Embryonic facial prominence (tissue), 1 donor: Measurements from ENCODE around the gene ARPP19.
"Not testable (repeated sequence)": the region's sequence is repeated elsewhere in the genome, so short reads cannot be mapped to it uniquely, and the experiment has no call there.

Experiments used
- DNase-seq: peaks from one replicate; pipeline ENCODE4 v3.0.0-alpha.2; 2016; ENCODE audit errors: extremely low spot score

ARPP19 gene, protein sequence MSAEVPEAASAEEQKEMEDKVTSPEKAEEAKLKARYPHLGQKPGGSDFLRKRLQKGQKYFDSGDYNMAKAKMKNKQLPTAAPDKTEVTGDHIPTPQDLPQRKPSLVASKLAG

DNA sequence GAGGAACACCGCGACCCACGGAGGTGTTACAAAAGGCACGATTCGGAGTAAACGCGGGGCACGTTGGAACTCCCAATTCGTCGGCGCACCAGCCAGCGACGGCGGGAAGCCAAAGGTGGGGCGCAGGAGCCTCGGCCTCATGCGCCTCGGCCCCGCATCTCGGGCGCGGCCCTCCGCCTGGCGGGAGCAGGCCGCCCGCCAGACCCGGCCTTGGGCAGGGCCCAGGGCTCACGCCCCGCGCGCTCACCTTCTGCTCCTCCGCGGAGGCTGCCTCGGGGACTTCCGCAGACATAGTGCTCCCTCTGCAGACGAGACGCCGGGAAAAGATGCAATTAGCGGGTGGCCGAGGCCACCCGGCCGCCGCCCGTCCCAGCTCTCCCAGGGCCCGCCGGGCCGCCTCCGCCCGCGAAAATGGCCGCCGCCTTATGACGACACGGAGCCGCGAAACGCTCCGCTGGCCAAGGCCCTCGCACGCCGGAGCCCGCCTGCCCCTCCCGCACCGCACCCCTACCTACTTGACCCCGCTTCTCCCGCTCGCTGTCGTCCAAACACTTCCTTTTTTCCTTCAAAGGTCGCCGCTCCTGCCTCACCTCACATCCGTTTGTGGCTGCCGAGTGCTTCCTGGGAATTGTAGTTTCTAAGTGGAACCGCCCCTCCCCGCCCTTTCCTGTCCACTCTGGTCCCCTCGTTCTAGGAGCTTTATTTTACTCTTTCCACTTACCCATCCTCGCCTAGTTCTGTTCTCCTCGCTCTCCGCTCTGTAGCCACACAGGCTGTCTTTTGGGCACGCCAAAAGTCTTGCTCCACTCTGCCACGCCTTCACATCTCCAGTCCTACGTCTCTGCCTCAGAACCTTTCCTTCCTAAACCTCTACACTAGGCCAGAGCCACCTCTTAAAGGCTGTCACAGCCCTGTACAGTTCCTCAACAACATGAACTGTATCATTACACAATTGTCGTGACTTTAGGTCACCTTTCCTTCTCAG is at the start of gene ARPP19:
TSS of gene ARPP19 (minus strand) at position 430 of the 985 bp plus-strand sequence. CDS start at position 292, 138 bp downstream.
- DNase-seq = peak; percentile 77

DNA sequence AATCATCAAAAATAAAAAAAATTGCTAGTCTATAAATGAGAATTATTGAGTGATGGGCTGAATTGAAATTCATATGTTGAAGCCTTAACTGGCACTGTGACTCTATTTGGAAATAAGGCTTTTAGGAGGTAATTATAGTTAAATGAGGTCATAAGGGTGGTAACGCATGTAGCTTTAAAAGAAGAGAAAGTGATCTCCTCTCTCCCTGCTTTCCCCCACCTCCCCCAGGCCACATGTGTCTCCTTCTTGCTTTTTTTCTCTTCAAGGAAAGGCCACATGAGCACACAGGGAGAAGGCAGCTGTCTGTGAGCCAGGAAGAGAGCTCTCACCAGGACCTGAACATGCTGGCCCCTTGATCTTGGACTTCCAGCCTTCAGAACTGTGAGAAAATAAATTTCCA is 48.2 kb upstream of the ARPP19 start:
- DNase-seq = no peak

DNA sequence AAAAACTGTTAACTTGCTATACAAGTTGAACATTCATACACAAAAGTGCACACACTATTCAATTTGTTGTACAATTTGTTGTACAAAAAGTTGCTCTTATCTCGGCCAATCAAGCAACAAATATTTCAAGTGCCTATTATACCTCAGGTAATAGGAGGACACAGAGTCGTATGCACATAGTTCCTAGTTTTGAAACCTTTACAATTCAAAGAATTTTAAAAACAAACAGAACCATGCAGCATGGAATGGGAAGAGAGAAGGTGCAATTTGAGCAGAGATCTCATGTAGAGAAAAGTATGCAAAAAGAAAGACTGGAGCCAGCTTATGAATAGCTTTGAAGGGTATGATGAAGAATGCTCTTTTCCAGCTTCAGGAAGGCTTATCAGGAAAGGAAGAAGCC is 46.5 kb upstream of the ARPP19 start:
- no peak for DNase-seq

DNA sequence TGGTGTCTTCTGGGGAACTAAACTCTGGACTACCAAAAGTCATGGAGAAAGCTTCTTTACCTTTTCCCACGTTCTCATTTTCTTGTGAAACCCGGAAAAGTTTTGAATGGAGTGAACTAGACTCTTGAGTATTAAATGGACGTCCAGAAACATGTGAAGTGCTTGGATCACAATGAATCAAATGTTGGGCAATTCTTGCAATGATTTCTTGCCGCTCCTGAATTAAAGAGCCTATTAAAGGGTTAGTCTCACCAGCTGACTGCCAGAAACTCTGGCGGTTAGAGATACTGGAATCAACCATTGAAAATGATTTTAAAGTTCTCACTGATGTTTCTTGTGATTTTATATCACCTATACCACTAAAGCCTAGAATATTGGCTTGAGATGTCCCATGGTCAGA is 40.8 kb upstream of the ARPP19 start:
- DNase-seq = no peak

DNA sequence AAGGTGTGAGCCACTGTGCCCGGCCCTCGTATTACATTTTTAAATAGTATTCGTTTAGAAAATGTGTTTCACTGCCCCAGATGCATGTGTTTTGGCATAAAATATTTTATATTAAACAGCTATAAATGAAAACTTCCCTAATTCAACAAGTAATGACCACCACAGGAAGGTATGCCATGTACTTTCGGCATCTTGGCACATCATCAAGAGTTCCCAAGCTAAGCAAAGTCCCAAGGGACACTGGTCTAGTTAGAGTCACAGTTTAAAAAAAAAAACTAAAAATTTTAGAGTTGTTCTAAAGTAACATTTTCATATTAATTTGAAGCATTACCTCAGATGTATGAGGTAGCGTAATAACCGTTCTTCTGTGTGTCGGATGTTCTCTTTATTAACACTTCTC is 15.6 kb upstream of the ARPP19 start:
- DNase-seq = no peak

DNA sequence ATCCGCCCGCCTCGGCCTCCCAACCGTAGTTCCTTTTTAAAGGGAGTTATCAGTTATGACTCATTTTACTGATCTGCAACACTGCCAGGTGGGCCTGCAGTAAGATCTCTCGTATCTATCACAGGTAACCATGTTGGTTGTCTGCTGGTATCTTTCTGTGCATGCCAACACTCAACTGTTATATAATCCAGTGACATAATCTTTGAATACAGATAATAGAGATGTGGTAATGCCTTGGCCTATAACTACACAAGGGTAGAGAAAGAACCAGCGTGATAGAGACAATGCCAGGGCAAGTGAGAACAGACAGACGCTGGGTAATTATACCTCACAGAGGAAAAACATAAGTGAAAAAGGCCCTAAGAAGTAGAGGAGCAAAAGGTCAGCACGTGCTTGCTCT is 11.0 kb upstream of the ARPP19 start:
- no peak for DNase-seq

DNA sequence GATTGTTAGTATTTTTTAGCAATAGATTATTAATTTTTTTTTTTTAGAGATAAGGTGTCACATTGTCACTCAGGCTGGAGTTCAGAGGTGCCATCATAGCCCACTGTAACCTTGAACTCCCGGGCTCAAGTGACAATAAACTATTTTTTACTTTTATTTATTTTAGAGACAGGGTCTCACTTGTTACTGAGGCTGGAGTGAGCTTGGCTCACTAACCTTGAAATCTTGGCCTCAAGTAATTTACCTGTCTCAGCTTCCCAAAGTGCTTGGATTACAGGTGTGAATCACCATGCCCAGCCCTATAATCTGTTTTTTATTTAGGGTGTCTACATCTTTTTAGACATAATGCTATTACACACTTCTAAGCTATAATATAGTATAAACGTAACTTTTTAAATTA is 7.9 kb upstream of the ARPP19 start:
- DNase-seq = no peak

DNA sequence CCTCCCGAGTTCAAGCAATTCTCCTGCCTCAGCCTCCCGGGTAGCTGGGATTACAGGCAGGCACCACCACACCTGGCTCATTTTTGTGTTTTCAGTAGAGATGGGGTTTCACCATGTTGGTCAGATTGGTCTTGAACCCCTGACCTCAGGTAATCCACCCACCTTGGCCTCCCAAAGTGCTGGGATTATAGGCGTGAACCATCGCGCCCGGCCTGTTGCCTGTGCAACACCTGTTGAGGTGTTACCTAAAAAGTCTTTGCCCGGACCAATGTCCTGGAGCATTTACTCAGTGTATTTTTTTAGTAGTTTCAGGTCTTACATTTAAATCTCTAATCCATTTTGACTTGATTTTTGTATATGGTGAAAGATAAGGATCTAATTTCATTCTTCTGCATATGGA is 6.7 kb upstream of the ARPP19 start:
- not testable (repeated sequence) for DNase-seq

DNA sequence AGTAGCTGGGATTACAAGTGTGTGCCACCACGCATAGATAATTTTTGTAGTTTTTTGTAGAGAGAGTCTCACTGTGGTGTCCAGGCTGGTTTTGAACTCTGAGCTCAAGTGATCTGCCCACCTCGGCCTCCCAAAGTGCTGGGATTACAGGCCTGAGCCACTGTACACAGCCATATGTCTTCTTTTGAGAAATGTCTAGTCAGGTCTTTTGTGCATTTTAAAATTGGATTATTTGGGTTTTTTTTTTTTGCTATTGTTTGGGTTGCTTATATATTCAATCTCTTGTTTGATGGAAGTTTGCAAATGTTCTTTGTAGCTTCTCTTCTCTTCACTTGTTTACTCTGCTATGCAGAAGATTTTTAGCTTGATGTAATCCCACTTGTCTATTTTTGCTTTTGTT is 6.2 kb upstream of the ARPP19 start:
- no peak for DNase-seq

DNA sequence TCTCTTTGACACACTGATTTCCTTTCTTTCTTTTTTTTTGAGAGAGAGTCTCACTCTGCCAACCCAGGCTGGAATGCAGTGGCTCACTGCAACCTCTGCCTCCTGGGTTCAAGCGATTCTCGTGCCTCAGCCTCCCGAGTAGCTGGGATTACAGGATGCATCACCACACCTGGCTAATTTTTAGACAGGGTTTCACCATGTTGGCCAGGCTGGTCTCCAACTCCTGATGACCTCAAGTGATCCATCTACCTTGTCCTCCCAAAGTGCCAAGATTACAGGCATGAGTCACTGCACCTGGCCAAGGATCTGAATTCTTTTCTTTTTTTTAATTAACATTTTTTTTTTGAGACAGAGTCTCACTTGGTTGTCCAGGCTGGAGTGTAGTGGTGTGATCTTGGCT is 5.8 kb upstream of the ARPP19 start:
- not testable (repeated sequence) for DNase-seq

DNA sequence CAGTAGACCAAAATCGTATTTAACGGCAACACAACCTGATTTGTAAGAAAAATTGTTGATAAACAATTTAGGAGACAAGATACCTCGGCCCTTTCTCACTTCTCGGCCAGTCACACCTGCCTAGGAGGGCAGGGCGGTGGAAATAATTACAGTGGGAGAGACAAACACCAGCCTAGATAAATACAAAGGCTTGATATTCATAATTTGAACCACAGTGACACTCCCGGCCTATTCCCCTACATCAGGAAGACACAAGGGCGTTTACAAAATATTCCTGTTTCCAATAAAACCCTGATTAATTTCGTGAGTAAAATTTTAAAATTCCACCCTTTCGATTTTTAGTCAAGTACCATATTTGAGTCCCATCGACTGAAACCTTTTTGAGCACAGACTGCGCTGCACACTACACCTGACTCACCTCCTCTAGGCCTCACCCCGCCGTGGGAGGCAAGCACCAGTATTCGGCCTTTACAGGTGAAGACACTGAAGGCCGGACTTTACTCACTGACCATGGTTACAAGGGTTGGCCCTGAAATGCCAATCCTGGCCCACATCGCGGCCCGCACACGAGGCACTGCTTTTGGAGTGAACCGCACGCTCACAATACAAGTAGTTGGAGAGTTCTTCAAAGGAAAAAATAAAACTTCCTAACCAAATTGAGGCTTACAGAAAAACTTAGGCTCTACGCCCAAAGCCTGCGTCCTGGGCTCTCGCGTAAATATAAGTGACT is 794 bp downstream of the ARPP19 start:
- no peak for DNase-seq

DNA sequence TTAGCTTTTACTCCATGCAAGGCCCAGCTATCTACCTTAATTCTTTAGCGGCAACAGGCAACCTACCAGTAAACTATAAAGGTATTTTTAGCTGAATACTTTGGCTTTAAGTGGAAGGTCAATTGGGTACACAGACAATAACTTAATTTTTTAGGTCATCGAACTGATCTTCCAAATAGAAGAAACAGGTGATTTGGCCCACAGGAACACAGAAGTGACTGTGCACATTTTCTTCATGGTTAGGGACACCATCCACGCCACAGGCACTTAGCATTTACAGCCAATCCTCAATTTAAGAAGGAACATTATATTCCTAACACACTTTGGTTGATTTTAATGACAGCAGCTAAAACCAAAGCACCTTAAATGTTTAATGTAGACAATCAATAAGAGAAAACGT is 1.9 kb downstream of the ARPP19 start:
- no peak for DNase-seq

DNA sequence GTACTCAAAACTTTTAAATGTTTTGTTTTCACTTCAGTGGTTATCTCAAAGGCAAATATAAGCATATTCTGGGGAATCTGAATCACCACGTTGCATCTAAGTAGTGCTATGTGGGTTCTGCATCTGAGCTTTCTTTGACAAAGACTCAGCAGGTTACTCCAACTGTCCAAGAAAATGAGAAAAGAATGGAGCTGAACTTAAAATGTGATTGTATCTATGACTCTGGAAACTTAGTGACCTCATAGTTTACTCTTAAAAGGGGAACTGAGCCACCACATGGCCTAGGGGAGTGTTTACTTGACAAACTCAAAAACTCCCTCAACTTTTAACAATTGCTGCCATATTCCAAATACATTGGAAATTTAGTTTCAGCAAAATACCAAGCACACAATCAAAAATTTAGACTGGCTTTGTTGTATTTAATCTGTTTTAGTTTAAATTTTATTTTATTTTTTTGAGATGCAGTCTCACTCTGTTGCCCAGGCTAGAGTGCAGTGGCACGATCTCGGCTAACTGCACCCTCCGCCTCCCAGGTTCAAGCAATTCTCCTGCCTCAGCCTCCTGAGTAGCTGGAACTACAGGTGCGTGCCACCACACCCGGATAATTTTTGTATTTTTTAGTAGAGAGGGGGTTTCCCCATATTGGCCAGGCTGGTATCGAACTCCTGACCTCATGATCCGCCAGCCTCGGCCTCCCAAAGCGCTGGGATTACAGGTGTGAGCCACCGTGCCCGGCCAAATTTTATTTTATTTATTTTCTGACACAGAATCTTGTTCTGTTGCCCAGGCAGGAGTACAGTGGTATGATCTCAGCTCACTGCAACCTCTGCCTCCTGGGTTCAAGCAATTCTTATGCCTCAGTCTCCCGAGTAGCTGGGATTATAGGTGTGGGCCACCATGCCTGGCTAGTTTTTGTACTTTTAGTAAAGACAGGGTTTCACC is 3.1 kb downstream of the ARPP19 start:
- not testable (repeated sequence) for DNase-seq

DNA sequence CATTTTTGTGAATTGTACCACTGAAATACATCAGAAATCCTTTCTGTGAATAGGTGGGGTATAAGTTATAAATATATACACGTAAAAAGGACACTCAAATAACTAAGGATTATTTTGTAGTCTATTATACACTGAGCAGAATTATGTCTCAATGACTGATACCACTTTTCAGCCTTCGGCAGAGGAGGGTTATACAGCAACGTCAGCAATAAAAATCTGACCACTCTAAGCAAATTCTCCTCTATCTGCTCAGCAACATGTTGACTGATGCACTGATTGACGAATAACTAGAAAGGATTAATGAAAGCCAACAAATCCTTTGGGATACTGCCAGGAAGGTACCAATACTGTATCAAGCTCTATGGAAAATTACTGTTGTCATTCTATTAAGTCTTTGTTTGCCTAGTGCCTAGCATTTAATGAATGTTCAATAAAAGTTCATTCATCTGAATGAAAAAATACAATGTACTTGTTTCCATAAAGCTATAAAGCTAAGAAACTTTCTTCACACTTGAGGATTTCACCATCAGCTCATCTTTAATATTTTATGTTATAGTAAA is 5.2 kb downstream of the ARPP19 start:
- DNase-seq = no peak

DNA sequence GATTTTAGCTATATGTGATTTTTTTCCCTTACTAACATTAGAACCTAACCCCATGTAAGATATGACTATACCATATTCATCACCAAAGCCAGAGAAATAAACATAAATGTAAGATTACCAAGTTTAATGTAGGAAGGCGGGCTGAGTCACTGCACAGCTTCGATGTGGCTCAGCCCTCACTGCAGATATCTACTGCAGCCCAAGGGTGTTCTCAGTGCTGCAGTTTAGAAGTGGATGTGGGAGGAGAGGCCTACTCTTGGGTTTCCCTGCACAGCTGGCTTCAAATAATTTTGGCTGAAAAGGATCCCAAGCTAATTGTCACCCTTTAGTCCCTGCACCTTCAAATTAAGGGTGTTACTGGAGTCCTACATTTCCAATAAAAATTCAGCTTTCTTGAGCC is 9.3 kb downstream of the ARPP19 start:
- no peak for DNase-seq

DNA sequence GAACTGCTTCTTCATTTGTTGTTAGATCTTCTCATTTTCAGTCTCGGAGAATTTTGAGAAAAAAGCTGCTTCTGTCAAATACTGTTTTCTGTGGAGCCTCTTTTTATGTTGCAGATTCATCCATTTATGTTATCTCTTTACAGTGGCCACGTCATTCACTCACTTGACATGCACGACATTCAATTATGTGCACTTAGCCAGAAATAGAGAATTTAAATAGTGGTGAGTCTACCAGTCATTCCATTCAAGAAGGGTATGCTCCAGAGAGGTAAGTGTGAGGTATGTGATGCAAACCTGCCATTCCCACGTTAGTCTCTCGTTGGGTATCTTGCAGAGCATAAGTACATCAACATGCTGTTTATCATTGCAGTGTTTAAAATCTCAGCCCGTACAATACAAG is 9.8 kb downstream of the ARPP19 start:
- DNase-seq = no peak

DNA sequence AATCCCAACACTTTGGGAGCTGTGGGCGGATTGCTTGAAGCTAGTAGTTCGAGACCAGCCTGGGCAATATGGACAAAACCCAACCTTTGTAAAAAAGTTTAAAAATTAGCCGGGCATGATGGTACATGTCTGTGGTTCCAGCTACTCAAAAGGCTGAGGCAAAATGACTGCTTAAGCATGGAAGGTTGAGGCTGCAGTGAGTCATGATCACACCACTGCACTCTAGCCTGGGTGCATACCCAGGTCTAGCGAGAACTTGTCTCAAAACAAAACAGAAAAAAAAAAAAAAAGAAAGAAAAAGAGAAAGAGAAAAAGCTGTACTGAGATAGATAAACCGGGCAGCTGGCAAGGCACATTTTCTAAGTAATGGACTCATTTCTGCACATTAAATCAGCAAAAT is 10.6 kb downstream of the ARPP19 start:
- DNase-seq = no peak

DNA sequence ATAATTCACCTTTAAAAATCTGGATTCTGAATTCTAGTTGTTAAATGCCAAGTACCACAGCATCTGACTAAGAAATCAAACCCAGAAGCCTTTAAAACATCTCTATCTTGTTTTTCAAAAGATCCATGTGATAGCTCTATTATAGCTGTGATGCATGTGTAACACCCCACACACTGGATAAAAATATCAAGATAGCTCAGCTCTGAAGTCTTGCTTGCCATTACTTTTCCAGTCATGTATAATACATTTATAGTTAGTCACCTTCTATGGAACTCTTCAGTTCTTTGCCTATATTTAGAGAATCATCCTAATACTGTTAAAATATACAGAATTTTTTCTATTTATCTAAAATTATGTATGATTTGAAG is 11.6 kb downstream of the ARPP19 start:
- DNase-seq = no peak

DNA sequence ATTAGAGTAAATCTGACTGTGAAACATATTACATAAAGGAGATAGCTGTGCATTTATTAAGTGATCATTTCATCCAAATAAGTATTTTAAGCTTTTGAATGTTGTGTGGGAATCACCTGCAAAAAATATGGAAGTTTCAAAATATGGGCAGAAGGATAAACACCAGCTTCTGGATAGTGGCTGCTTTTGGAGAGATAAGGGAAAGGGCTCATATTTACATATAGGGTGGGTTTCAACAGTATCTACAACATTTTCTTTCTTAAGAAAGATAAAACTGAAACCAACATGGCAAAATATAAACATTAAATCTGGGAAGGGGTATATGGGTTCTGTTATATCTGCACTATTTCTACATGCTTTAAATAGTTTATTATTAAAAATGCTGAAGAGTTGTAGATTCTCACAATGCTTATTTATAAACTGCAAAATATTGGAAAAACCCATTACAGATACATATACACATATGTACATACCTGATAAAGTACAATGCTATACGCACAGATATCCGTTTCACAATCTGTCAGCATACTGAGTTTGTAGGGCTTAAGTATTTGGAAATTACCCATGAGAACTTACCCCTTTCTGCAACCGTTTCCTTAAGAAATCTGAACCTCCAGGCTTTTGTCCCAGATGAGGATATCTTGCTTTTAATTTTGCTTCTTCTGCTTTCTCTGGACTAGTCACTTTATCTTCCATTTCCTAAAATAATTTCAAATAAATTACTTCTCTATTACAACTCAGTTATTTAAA is 12.1 kb downstream of the ARPP19 start:
- DNase-seq = no peak

DNA sequence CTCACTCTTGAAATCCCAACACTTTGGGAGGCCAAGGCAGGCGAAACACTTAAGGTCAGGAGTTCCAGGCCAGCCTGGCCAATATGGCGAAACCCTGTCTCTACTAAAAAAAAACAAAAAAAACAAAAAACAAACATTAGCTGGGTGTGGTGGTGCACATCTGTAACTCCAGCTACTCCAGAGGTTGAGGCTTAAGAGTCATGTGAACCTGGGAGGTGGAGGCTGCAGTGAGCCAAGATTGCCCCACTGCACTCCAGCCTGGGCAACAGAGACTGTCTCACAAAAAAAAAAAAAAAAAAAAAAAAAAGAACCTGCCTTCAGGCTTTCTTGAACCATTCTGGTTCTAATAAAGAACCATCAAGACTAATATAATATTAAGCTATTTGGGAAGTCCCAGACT is 16.5 kb downstream of the ARPP19 start:
- no peak for DNase-seq

DNA sequence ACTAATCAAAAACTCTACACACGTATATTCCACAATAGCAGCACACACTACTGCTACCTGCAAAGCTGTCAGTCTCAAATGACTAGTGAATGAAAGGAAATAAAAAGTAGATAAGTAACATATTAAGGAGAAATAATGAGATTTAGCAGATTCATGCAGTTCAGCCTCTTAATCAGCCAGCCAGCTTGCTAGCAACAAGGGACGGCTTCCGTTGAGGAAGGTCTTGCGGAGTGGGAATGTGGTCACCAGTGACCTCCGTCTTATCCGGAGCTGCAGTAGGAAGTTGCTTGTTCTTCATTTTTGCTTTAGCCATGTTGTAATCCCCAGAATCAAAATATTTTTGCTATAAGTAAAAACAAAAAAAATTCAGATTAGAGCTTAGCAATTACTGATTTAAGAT is 17.1 kb downstream of the ARPP19 start:
- DNase-seq = no peak
